ENCODE measurements around the gene C12orf60.
A peak's percentile ranks its signal among the peaks of the same experiment; 100 is the strongest.

Gene C12orf60

DNA sequence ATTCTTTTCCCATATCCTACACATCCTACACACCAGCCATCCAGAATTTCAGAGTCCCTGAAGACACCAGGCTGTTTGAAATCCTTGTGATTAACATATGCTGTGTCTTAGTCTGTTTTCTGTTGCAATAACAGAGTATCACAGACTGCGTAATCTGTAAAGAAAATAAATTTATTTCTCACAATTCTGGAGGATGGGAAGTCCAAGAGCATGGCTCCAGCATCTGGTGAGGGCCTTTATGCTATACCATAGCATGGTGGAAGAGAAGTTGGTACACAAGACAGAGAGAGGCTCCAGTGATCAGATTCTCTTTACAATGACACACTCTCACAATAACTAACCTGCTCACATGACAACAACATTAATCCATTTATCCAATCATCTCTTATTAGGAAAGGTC, 35.8 kb downstream of the C12orf60 start:
- peak overlapping the region in 1 of 2 donors; percentile 80 for H3K27ac ChIP-seq
- no peaks in the 10 kb centered on the region for H3K27me3 ChIP-seq
- H3K36me3 ChIP-seq = no peaks in the 10 kb centered on the region
- TF ChIP-seq, protein P1, sequence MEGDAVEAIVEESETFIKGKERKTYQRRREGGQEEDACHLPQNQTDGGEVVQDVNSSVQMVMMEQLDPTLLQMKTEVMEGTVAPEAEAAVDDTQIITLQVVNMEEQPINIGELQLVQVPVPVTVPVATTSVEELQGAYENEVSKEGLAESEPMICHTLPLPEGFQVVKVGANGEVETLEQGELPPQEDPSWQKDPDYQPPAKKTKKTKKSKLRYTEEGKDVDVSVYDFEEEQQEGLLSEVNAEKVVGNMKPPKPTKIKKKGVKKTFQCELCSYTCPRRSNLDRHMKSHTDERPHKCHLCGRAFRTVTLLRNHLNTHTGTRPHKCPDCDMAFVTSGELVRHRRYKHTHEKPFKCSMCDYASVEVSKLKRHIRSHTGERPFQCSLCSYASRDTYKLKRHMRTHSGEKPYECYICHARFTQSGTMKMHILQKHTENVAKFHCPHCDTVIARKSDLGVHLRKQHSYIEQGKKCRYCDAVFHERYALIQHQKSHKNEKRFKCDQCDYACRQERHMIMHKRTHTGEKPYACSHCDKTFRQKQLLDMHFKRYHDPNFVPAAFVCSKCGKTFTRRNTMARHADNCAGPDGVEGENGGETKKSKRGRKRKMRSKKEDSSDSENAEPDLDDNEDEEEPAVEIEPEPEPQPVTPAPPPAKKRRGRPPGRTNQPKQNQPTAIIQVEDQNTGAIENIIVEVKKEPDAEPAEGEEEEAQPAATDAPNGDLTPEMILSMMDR (IDR thresholded peaks at IDR 0.05) = no peak
- H3K9me3 ChIP-seq = no peaks in the 10 kb centered on the region
- no peak overlapping the region for H3K4me3 ChIP-seq
- intact Hi-C loops (cut with DNase I; ENCODE audit: low total_unique reads) = no loop called here
- peaks cover 0 to 70% (median 33%) of the 10 kb centered on the region in 4 donors for H3K4me1 ChIP-seq
- DNase-seq = no peak

DNA sequence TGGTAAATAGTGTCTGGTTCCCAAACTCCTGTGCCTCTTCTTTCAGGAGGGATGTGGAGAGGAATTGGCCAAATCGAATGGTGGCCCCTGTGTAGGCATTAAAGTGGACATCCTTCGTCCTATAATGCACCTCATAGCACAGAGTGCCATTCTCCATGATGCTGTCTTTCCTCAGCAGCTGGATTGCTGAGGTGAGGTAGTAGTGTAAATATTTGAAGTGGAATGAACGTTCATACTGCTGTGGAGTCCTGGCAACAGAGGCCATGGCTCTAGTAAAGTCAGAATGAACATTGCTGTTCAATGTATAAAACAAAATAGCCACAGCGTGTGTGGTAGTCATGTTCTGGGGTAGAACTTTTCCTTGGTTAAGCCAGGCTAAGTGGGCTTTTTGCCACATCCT, 37.1 kb downstream of the C12orf60 start:
- intact Hi-C loops (cut with DNase I; ENCODE audit: low total_unique reads) = loop anchor here (5.0 kb wide), 1 partner anchor 157 kb away; no protein-coding TSS in a partner anchor
- Histone ChIP-seq H3K27ac (peak overlapping the region; percentile 80), H3K9me3 (no peaks in the 10 kb centered on the region), H3K36me3 (no peaks in the 10 kb centered on the region), H3K4me1 (peaks cover 0 to 72% (median 33%) of the 10 kb centered on the region in 4 donors), H3K27me3 (no peaks in the 10 kb centered on the region), H3K4me3 (no peak overlapping the region)
- DNase-seq = no peak
- TF ChIP-seq, protein P1 (IDR thresholded peaks at IDR 0.05) = no peak

DNA sequence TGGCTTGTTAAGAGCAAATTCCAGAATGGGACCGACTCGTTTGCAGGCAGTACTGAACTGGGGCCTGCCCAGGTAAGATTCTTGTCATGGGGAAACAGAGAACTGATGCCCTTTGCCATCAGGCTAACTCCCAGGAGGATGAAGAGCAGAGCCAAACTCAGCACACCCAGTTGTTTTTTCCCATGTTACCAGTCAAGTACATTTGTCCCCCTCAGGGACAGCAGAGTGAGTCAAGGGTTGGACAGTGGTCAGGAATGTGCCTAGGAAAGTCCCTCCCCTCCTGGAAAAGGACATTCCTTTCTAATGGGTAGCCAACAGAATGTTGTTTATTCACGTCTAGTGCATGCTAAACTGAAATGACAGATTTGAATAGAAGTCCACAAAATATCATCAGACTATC, 38.3 kb downstream of the C12orf60 start:
- TF ChIP-seq, protein P1 (IDR thresholded peaks at IDR 0.05) = no peak
- Histone ChIP-seq H3K36me3 (no peaks in the 10 kb centered on the region), H3K27ac (peak overlapping the region; percentile 80), H3K9me3 (no peaks in the 10 kb centered on the region), H3K27me3 (no peaks in the 10 kb centered on the region), H3K4me3 (peak overlapping the region; percentile 30 to 35), H3K4me1 (peaks cover 0 to 72% (median 38%) of the 10 kb centered on the region in 4 donors)
- DNase-seq = peak; percentile 80 to 90
- intact Hi-C loops (cut with DNase I; ENCODE audit: low total_unique reads) = loop anchor here (5.0 kb wide), 1 partner anchor 156 kb away; no protein-coding TSS in a partner anchor

DNA sequence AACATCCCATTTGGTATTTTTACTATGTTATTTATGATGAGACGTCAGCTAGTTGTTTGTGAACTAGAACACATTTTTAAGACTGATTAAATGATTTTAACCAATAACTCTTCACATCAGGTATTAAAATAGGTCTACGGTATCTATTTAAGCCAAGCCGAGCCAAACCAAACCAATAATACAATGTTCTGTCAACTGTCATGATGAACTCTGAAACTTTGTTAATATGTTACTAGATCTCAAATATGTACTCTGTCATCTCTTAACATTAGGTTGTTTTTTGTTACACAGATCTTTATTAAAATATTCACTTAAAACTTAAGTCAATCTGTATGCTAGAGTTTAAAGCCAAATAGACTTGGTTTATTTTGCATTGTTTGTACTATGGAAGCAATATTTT, 38.8 kb downstream of the C12orf60 start:
- TF ChIP-seq, protein P1 (IDR thresholded peaks at IDR 0.05) = no peak
- H3K27me3 ChIP-seq = no peaks in the 10 kb centered on the region
- peaks cover 0 to 75% (median 41%) of the 10 kb centered on the region in 4 donors for H3K4me1 ChIP-seq
- no peaks in the 10 kb centered on the region for H3K9me3 ChIP-seq
- peak overlapping the region; percentile 30 to 35 for H3K4me3 ChIP-seq
- H3K27ac ChIP-seq = peak overlapping the region; percentile 80
- intact Hi-C loops (cut with DNase I; ENCODE audit: low total_unique reads) = loop anchor here (5.0 kb wide), 1 partner anchor 155 kb away; no protein-coding TSS in a partner anchor
- DNase-seq = no peak
- H3K36me3 ChIP-seq = no peaks in the 10 kb centered on the region

DNA sequence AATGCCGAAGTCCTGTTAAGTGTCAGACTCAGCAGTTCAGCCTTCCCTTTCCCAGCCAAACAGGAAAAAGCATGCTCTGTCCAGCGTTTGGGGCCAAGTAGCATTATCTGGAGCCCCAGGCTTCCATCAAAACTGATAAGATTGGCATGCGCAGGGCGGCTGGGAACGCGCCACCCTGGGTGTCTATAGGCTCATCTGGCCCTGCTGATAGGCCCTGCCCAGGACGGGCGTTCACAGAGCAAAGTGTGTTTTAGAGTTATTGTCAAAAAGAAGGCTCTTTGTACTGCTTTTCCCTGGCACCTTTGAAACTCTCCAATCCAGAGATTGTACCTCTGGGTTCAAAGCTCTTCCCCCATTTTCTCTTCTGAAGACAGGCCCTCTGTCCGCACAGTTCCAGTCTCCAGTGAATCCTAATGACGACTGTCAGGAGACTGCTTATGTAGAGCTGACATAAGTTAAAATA, 40.0 kb downstream of the C12orf60 start, which contains the start of gene ART4:
ART4 (minus strand) TSS at position 102 of the 463 bp plus-strand sequence. CDS start 413 bp downstream, outside the sequence.
- Histone ChIP-seq H3K9me3 (no peaks in the 10 kb centered on the region), H3K36me3 (no peaks in the 10 kb centered on the region), H3K27ac (peak within 1 kb of the TSS; percentile 80), H3K4me3 (peak within 1 kb of the TSS; percentile 30 to 35), H3K27me3 (no peaks in the 10 kb centered on the region), H3K4me1 (peaks cover 0 to 80% (median 42%) of the 10 kb centered on the region in 4 donors)
- peak in 1 of 2 donors; percentile 41 for DNase-seq
- TF ChIP-seq, protein P1 (IDR thresholded peaks at IDR 0.05) = no peak
- intact Hi-C loops (cut with DNase I; ENCODE audit: low total_unique reads) = loop anchor here (5.0 kb wide), 1 partner anchor 154 kb away; no protein-coding TSS in a partner anchor

Measured in tibial artery (tissue), 4 donors.